Testis (tissue), 2 donors: ENCODE results near the gene IGSF21.

Source experiments
- CTCF ChIP-seq, 3 experiments: fragments of 450-650 bp in 2 of 3; fragments of 200-600 bp in 1 of 3; sonication (generic) in 1 of 3; IDR thresholded peaks; one replicate each; pipeline ENCODE4 v1.5.1; 2016 to 2019; ENCODE audit warnings: antibody characterized with exemption in 3 of 3, mild to moderate bottlenecking in 2 of 3, moderate library complexity in 1 of 3
- POLR2A ChIP-seq: fragments of 450-650 bp; IDR thresholded peaks from one replicate; pipeline ENCODE4 v1.6.1; 2017; ENCODE audit warnings: antibody characterized with exemption, mild to moderate bottlenecking, moderate library complexity

DNA sequence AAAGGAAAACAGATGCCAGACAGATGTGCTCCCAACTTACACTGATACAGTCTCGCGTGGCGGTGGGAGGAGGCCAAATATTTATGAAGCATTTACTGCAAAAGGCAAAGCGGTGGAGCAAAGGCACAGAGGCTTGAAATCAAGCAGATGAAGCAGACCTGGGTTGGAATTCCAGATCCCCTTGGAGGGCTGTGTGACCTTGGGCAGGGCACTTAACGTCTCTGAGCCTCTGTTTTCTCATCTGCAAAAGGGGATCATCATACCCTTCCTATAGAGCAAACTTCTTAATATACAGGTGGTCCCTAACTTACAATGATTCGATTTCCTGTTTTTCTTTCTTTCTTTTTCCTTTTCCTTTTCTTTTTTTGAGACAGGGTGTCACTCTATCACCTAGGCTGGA is 54.1 kb downstream of the IGSF21 start:
- TF ChIP-seq CTCF (IDR thresholded peaks at IDR 0.05) (no peak), POLR2A (no peak)
